DND-41 (cell line): ENCODE measurements around the gene NAT9.

Experiments used
- ATAC-seq: fragments of 200-7000 bp; cut with Tn5 transposase; 3 replicates; pipeline ENCODE4 v1.9.1; 2021; ENCODE audit warnings: low read depth; ENCODE audit not compliant: insufficient read depth
- DNase-seq: peaks from one replicate; pipeline ENCODE4 v3.0.0-alpha.2; 2020
- H2AFZ ChIP-seq: 2 replicates; pipeline ENCODE4 v1.6.0; 2012; ENCODE audit warnings: low read depth, low read length
- H3K27ac ChIP-seq: 2 replicates; pipeline ENCODE4 v1.5.1; 2012; ENCODE audit warnings: low read length, inconsistent platforms
- H3K27me3 ChIP-seq: fragments of 200-600 bp; sonication (generic); 2 replicates; pipeline ENCODE4 v1.6.0; 2012; ENCODE audit warnings: low read length, mild to moderate bottlenecking, inconsistent platforms; ENCODE audit not compliant: insufficient read depth, poor library complexity
- H3K36me3 ChIP-seq: 2 replicates; pipeline ENCODE4 v1.5.1; 2012; ENCODE audit warnings: low read length, inconsistent platforms; ENCODE audit not compliant: insufficient read depth
- H3K4me1 ChIP-seq: 2 replicates; pipeline ENCODE4 v1.5.1; 2012; ENCODE audit warnings: mild to moderate bottlenecking, low read length; ENCODE audit not compliant: insufficient read depth
- H3K4me2 ChIP-seq: 2 replicates; pipeline ENCODE4 v1.6.0; 2012; ENCODE audit warnings: mild to moderate bottlenecking, moderate library complexity, low read length, inconsistent platforms; ENCODE audit not compliant: insufficient read depth
- H3K4me3 ChIP-seq, 2 experiments: fragments of 200-600 bp in 1 of 2; shearing (Covaris generic) in 1 of 2; 2 replicates each; pipeline ENCODE4 v1.5.1; 2012 to 2016; ENCODE audit warnings: inconsistent platforms in 2 of 2, low read length in 2 of 2, mild to moderate bottlenecking in 2 of 2, low read depth in 1 of 2, moderate library complexity in 1 of 2
- H3K79me2 ChIP-seq: 2 replicates; pipeline ENCODE4 v1.6.0; 2012; ENCODE audit warnings: low read length, inconsistent platforms; ENCODE audit not compliant: insufficient read depth
- H3K9ac ChIP-seq: 2 replicates; pipeline ENCODE4 v1.6.0; 2012; ENCODE audit warnings: low read depth, mild to moderate bottlenecking, inconsistent platforms, low read length, moderate library complexity
- H3K9me3 ChIP-seq: 2 replicates; pipeline ENCODE4 v1.5.1; 2012; ENCODE audit warnings: low read length, moderate library complexity, mild to moderate bottlenecking, inconsistent platforms; ENCODE audit not compliant: insufficient read depth, severe bottlenecking
- H4K20me1 ChIP-seq: 2 replicates; pipeline ENCODE4 v1.6.0; 2012; ENCODE audit warnings: low read length; ENCODE audit not compliant: insufficient read depth
- CTCF ChIP-seq: IDR thresholded peaks from 2 replicates; pipeline ENCODE4 v1.5.1; 2012; ENCODE audit warnings: borderline replicate concordance, low read length, moderate library complexity, mild to moderate bottlenecking; ENCODE audit not compliant: poor library complexity, severe bottlenecking; ENCODE audit errors: extremely low read depth
- EZH2 ChIP-seq: IDR thresholded peaks from 3 replicates; pipeline ENCODE4 v1.6.1; 2012; ENCODE audit warnings: borderline replicate concordance, low read depth, mild to moderate bottlenecking, moderate library complexity, low read length, inconsistent platforms; ENCODE audit not compliant: severe bottlenecking

NAT9 gene

GRCh38 chr17:74760404-74761105 is 15.6 kb downstream of the NAT9 start:
- H3K4me1 ChIP-seq = peaks cover 52% of the 10 kb centered on the region
- 0 out of 2 replicates have a peak overlapping the region, but pooled peaks have one; percentile 38 for H3K9ac ChIP-seq
- no peak overlapping the region; the same call in 1 of the 2 replicates for H3K4me2 ChIP-seq

GRCh38 chr17:74759941-74760340 is 16.2 kb downstream of the NAT9 start:
- Histone ChIP-seq H3K27ac (peak overlapping the region; percentile 86), H4K20me1 (peaks cover 91% of the 10 kb centered on the region), H3K4me2 (peak overlapping the region; percentile 32), H3K9ac (peak overlapping the region; percentile 38), H3K36me3 (peaks cover 71% of the 10 kb centered on the region), H3K4me3 (no peak overlapping the region; a peak in 1 of 4 replicates), H3K9me3 (no peaks in the 10 kb centered on the region), H2AFZ (no peak overlapping the region), H3K27me3 (no peaks in the 10 kb centered on the region), H3K4me1 (peaks cover 58% of the 10 kb centered on the region), H3K79me2 (peaks cover 99% of the 10 kb centered on the region)
- TF ChIP-seq CTCF = no peak
- no peak for TF ChIP-seq EZH2
- DNase-seq = no peak
- no peak for ATAC-seq

More at GRCh38 chr17:74760404-74761105, 15.6 kb downstream of the NAT9 start:
- Histone ChIP-seq H2AFZ (no peak overlapping the region), H4K20me1 (peaks cover 86% of the 10 kb centered on the region), H3K36me3 (peaks cover 66% of the 10 kb centered on the region), H3K4me3 (no peak overlapping the region), H3K79me2 (peaks cover 96% of the 10 kb centered on the region), H3K27ac (peak overlapping the region; percentile 86), H3K27me3 (no peaks in the 10 kb centered on the region), H3K9me3 (no peaks in the 10 kb centered on the region)
- DNase-seq (no peak), ATAC-seq (no peak)
- no peak for TF ChIP-seq EZH2
- no peak for TF ChIP-seq CTCF

GRCh38 chr17:74759243-74759801 is 16.8 kb downstream of the NAT9 start:
- Histone ChIP-seq H3K4me1 (peaks cover 62% of the 10 kb centered on the region), H4K20me1 (peaks cover 91% of the 10 kb centered on the region), H3K36me3 (peaks cover 71% of the 10 kb centered on the region), H3K4me2 (peak overlapping the region; percentile 32), H3K79me2 (peaks cover 99% of the 10 kb centered on the region), H3K9me3 (no peaks in the 10 kb centered on the region), H3K27ac (peak overlapping the region; percentile 86), H3K9ac (peak overlapping the region; percentile 38), H2AFZ (no peak overlapping the region), H3K4me3 (no peak overlapping the region; a peak in 1 of 4 replicates), H3K27me3 (no peaks in the 10 kb centered on the region)
- DNase-seq = peak; percentile 86
- ATAC-seq = peak; percentile 92
- TF ChIP-seq CTCF = peak; percentile 70
- TF ChIP-seq EZH2 = no peak
